ENCODE results near the gene CDK13. TPM values are rescaled to one million over a fixed set of nuclear protein-coding genes. Genes with fewer than 3 reads are reported as not detected.

Gene CDK13
- total RNA-seq, 1 donor from 2014 or later, result 45.3 TPM

DNA sequence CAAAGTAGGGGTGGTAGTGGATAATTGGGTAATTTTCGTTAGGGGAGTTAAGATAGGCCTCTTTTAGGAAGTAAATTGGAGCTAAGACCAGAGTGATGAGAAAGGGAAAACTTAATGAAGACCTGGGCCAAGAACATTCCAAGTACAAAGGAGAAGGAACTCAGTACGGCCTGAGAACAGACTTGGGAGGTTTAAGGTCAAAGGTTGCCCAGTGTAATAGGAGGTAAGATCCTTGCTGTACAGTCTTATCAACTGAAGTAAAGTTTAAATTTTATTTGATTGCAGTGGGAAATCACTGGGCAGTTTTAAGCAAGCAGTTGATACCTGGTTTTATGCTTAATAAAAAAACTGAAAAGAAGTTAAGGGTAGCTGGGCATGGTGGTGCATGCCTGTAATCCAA, 108.0 kb downstream of the CDK13 start:
- FAIRE-seq (no peak), DNase-seq (ENCODE audit: low read depth) (no peak)
- Histone ChIP-seq H3K4me1 (ENCODE audit: insufficient read depth, low read length) (no peaks in the 10 kb centered on the region), H3K9me3 (ENCODE audit: insufficient read depth, low read depth, low read length) (no peaks in the 10 kb centered on the region), H3K4me3 (ENCODE audit: insufficient read depth, low read depth, low read length) (no peak overlapping the region), H3K79me2 (ENCODE audit: insufficient read depth, low read length) (no peaks in the 10 kb centered on the region), H3K36me3 (ENCODE audit: insufficient read depth, low read length) (peaks cover 2% of the 10 kb centered on the region), H3K9ac (ENCODE audit: low read length) (no peak overlapping the region), H3K27ac (ENCODE audit: low read depth, low read length) (no peak overlapping the region), H2AFZ (ENCODE audit: low read depth, low read length) (no peak overlapping the region), H3K4me2 (ENCODE audit: low read length) (no peak overlapping the region), H3K27me3 (ENCODE audit: insufficient read depth, low read length) (no peaks in the 10 kb centered on the region), H4K20me1 (ENCODE audit: insufficient read depth, low read length) (no peaks in the 10 kb centered on the region)
- Mint-ChIP-seq H3K36me3 (ENCODE audit: low read depth, unreplicated experiment) (no peaks in the 10 kb centered on the region), H3K9me3 (ENCODE audit: unreplicated experiment) (no peaks in the 10 kb centered on the region), H3K4me1 (ENCODE audit: low read depth, unreplicated experiment) (peaks cover 2% of the 10 kb centered on the region), H3K27ac (ENCODE audit: unreplicated experiment) (peak overlapping the region; percentile 27), H3K27me3 (ENCODE audit: low read depth, unreplicated experiment) (no peaks in the 10 kb centered on the region), H3K4me3 (ENCODE audit: unreplicated experiment) (no peak overlapping the region)
- TF ChIP-seq, protein P1, sequence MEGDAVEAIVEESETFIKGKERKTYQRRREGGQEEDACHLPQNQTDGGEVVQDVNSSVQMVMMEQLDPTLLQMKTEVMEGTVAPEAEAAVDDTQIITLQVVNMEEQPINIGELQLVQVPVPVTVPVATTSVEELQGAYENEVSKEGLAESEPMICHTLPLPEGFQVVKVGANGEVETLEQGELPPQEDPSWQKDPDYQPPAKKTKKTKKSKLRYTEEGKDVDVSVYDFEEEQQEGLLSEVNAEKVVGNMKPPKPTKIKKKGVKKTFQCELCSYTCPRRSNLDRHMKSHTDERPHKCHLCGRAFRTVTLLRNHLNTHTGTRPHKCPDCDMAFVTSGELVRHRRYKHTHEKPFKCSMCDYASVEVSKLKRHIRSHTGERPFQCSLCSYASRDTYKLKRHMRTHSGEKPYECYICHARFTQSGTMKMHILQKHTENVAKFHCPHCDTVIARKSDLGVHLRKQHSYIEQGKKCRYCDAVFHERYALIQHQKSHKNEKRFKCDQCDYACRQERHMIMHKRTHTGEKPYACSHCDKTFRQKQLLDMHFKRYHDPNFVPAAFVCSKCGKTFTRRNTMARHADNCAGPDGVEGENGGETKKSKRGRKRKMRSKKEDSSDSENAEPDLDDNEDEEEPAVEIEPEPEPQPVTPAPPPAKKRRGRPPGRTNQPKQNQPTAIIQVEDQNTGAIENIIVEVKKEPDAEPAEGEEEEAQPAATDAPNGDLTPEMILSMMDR (IDR thresholded peaks at IDR 0.05; ENCODE audit: insufficient read depth, low read depth, low read length), result no peak
- no peak for TF ChIP-seq EZH2 (IDR thresholded peaks at IDR 0.05; ENCODE audit: insufficient read depth, low read length)

- Mint-ChIP-seq H3K9me3 (ENCODE audit: unreplicated experiment) (no peaks in the 10 kb centered on the region), H3K4me1 (ENCODE audit: low read depth, unreplicated experiment) (peaks cover 2% of the 10 kb centered on the region), H3K36me3 (ENCODE audit: low read depth, unreplicated experiment) (no peaks in the 10 kb centered on the region), H3K27me3 (ENCODE audit: low read depth, unreplicated experiment) (no peaks in the 10 kb centered on the region), H3K4me3 (ENCODE audit: unreplicated experiment) (no peak overlapping the region), H3K27ac (ENCODE audit: unreplicated experiment) (peak overlapping the region; percentile 58)
- H3K4me3 ChIP-seq (ENCODE audit: insufficient read depth, low read depth, low read length), result no peak overlapping the region
- no peak for FAIRE-seq
- peaks cover 5% of the 10 kb centered on the region for H3K36me3 ChIP-seq (ENCODE audit: insufficient read depth, low read length)
- DNase-seq (ENCODE audit: low read depth), result no peak
- no peaks in the 10 kb centered on the region for H3K9me3 ChIP-seq (ENCODE audit: insufficient read depth, low read depth, low read length)
- no peaks in the 10 kb centered on the region for H3K4me1 ChIP-seq (ENCODE audit: insufficient read depth, low read length)
- H3K79me2 ChIP-seq (ENCODE audit: insufficient read depth, low read length), result no peaks in the 10 kb centered on the region
- H3K4me2 ChIP-seq (ENCODE audit: low read length), result no peak overlapping the region
- H3K27me3 ChIP-seq (ENCODE audit: insufficient read depth, low read length), result no peaks in the 10 kb centered on the region
- H2AFZ ChIP-seq (ENCODE audit: low read depth, low read length), result no peak overlapping the region
- no peak overlapping the region for H3K27ac ChIP-seq (ENCODE audit: low read depth, low read length)
- no peak overlapping the region for H3K9ac ChIP-seq (ENCODE audit: low read length)
- TF ChIP-seq EZH2 (IDR thresholded peaks at IDR 0.05; ENCODE audit: insufficient read depth, low read length), result no peak
- TF ChIP-seq, protein P1 (IDR thresholded peaks at IDR 0.05; ENCODE audit: insufficient read depth, low read depth, low read length), result no peak
- H4K20me1 ChIP-seq (ENCODE audit: insufficient read depth, low read length), result no peaks in the 10 kb centered on the region
Observed at GRCh38 chr7:40058636-40059035, 108.6 kb downstream of the CDK13 start.

- H3K27ac ChIP-seq (ENCODE audit: low read depth, low read length), result no peak overlapping the region
- Mint-ChIP-seq H3K27ac (ENCODE audit: unreplicated experiment) (peak overlapping the region; percentile 47), H3K9me3 (ENCODE audit: unreplicated experiment) (no peaks in the 10 kb centered on the region), H3K27me3 (ENCODE audit: low read depth, unreplicated experiment) (no peaks in the 10 kb centered on the region), H3K36me3 (ENCODE audit: low read depth, unreplicated experiment) (no peaks in the 10 kb centered on the region), H3K4me3 (ENCODE audit: unreplicated experiment) (no peak overlapping the region), H3K4me1 (ENCODE audit: low read depth, unreplicated experiment) (peaks cover 2% of the 10 kb centered on the region)
- no peak overlapping the region for H3K4me2 ChIP-seq (ENCODE audit: low read length)
- DNase-seq (ENCODE audit: low read depth) (no peak), FAIRE-seq (no peak)
- no peaks in the 10 kb centered on the region for H3K27me3 ChIP-seq (ENCODE audit: insufficient read depth, low read length)
- no peak overlapping the region for H3K9ac ChIP-seq (ENCODE audit: low read length)
- no peaks in the 10 kb centered on the region for H3K4me1 ChIP-seq (ENCODE audit: insufficient read depth, low read length)
- H2AFZ ChIP-seq (ENCODE audit: low read depth, low read length), result no peak overlapping the region
- TF ChIP-seq, protein P1 (IDR thresholded peaks at IDR 0.05; ENCODE audit: insufficient read depth, low read depth, low read length), result no peak
- no peak for TF ChIP-seq EZH2 (IDR thresholded peaks at IDR 0.05; ENCODE audit: insufficient read depth, low read length)
- H4K20me1 ChIP-seq (ENCODE audit: insufficient read depth, low read length), result no peaks in the 10 kb centered on the region
- H3K4me3 ChIP-seq (ENCODE audit: insufficient read depth, low read depth, low read length), result no peak overlapping the region
- H3K79me2 ChIP-seq (ENCODE audit: insufficient read depth, low read length), result no peaks in the 10 kb centered on the region
- H3K36me3 ChIP-seq (ENCODE audit: insufficient read depth, low read length), result peaks cover 5% of the 10 kb centered on the region
- H3K9me3 ChIP-seq (ENCODE audit: insufficient read depth, low read depth, low read length), result no peaks in the 10 kb centered on the region
Observed at GRCh38 chr7:40059057-40059456, 109.0 kb downstream of the CDK13 start.

All from astrocyte (in vitro differentiated cells and primary cell).